Fibroblast of villous mesenchyme (primary cell): ENCODE results near the gene CLASP2. TPM values are rescaled to one million over a fixed set of nuclear protein-coding genes. Genes with fewer than 3 reads are reported as not detected.

Experiments used
- DNase-seq: peaks from one replicate; pipeline ENCODE4 v3.0.0-alpha.2; 2010; ENCODE audit warnings: low read depth
- H3K4me3 ChIP-seq: 2 replicates; pipeline ENCODE4 v1.5.1; 2011; ENCODE audit warnings: low read depth, mild to moderate bottlenecking, low read length
- CTCF ChIP-seq: IDR thresholded peaks from 2 replicates; pipeline ENCODE4 v1.5.1; 2012; ENCODE audit warnings: low read depth, mild to moderate bottlenecking, low read length; ENCODE audit not compliant: insufficient read depth
- total RNA-seq: library from RNA; depleted of rRNA; stranded (reverse); fragments of >200 nt; gene quantifications from 2 replicates; pipeline ENCODE4 v1.2.3, GENCODE V29; 2012

CLASP2 gene
- total RNA-seq, 1 donor = 64.3 TPM

GRCh38 chr3:33645060-33645647, 72.9 kb downstream of the CLASP2 start:
- H3K4me3 ChIP-seq = peak overlapping the region; percentile 49
- DNase-seq = peak; percentile 48

GRCh38 chr3:33644582-33644981, 73.5 kb downstream of the CLASP2 start:
- no peak for TF ChIP-seq CTCF
- H3K4me3 ChIP-seq = no peak overlapping the region
- DNase-seq = no peak

More at GRCh38 chr3:33645060-33645647, 72.9 kb downstream of the CLASP2 start:
- no peak for TF ChIP-seq CTCF

GRCh38 chr3:33642806-33643205, 75.2 kb downstream of the CLASP2 start:
- TF ChIP-seq CTCF = no peak
- H3K4me3 ChIP-seq = no peak overlapping the region
- DNase-seq = no peak

- no peak for TF ChIP-seq CTCF
- no peak overlapping the region for H3K4me3 ChIP-seq
- no peak for DNase-seq
Measured at GRCh38 chr3:33639889-33640288, 78.2 kb downstream of the CLASP2 start.

- no peak for TF ChIP-seq CTCF
- no peak for DNase-seq
- no peak overlapping the region for H3K4me3 ChIP-seq
Measured at GRCh38 chr3:33637482-33637881, 80.6 kb downstream of the CLASP2 start.

- H3K4me3 ChIP-seq = no peak overlapping the region
- DNase-seq = peak; percentile 81
- TF ChIP-seq CTCF = peak; percentile 71
Measured at GRCh38 chr3:33636125-33636850, 81.8 kb downstream of the CLASP2 start.
